Hepatocyte (in vitro differentiated cells): Measurements from ENCODE around the gene MRAP2. TPM values are rescaled to one million over a fixed set of nuclear protein-coding genes. Genes with fewer than 3 reads are reported as not detected.

ENCODE experiments used
- DNase-seq: peaks from one replicate; pipeline ENCODE4 v3.0.0-alpha.2; 2016; ENCODE audit warnings: low spot score
- H2AFZ ChIP-seq: fragments of 200-600 bp; sonication (generic); 2 replicates; pipeline ENCODE4 v1.6.0; 2016; ENCODE audit warnings: antibody characterized with exemption, mild to moderate bottlenecking
- H3K27ac ChIP-seq: fragments of 200-600 bp; sonication (generic); 2 replicates; pipeline ENCODE4 v1.5.1; 2016; ENCODE audit warnings: mild to moderate bottlenecking
- H3K27me3 ChIP-seq: fragments of 200-600 bp; sonication (generic); 2 replicates; pipeline ENCODE4 v1.6.1; 2016
- H3K36me3 ChIP-seq: fragments of 200-600 bp; sonication (generic); replicated peaks from 2 replicates; pipeline ENCODE4 v1.5.1; 2016; ENCODE audit warnings: low read depth; ENCODE audit not compliant: insufficient read depth
- H3K4me1 ChIP-seq: fragments of 200-600 bp; sonication (generic); 2 replicates; pipeline ENCODE4 v1.5.1; 2016; ENCODE audit warnings: mild to moderate bottlenecking, moderate library complexity; ENCODE audit not compliant: insufficient read depth
- H3K4me2 ChIP-seq: fragments of 200-600 bp; sonication (generic); 2 replicates; pipeline ENCODE4 v1.6.0; 2016
- H3K4me3 ChIP-seq: fragments of 200-600 bp; sonication (generic); 2 replicates; pipeline ENCODE4 v1.5.1; 2016; ENCODE audit warnings: mild to moderate bottlenecking
- H3K79me2 ChIP-seq: fragments of 200-600 bp; sonication (generic); 2 replicates; pipeline ENCODE4 v1.6.0; 2017; ENCODE audit warnings: mild to moderate bottlenecking
- H3K9me2 ChIP-seq: fragments of 200-600 bp; sonication (generic); replicated peaks from 2 replicates; pipeline ENCODE4 v1.6.0; 2017; ENCODE audit warnings: mild to moderate bottlenecking; ENCODE audit not compliant: insufficient read depth
- H3K9me3 ChIP-seq: fragments of 200-600 bp; sonication (generic); 2 replicates; pipeline ENCODE4 v1.5.1; 2016; ENCODE audit warnings: low read depth, mild to moderate bottlenecking
- H4K20me1 ChIP-seq: fragments of 200-600 bp; sonication (generic); 2 replicates; pipeline ENCODE4 v1.6.0; 2016; ENCODE audit warnings: mild to moderate bottlenecking; ENCODE audit not compliant: insufficient read depth, poor library complexity, severe bottlenecking
- EZH2 ChIP-seq: fragments of 200-600 bp; sonication (generic); IDR thresholded peaks from 2 replicates; pipeline ENCODE4 v1.6.1; 2016; ENCODE audit warnings: antibody characterized with exemption, mild to moderate bottlenecking, borderline replicate concordance
- EZH2phosphoT487 ChIP-seq: fragments of 200-600 bp; sonication (generic); IDR thresholded peaks from one replicate; pipeline ENCODE4 v1.6.1; 2018; ENCODE audit warnings: antibody characterized with exemption, mild to moderate bottlenecking, low read depth, moderate library complexity; ENCODE audit not compliant: unreplicated experiment, severe bottlenecking
- WGBS: methylation state at CpG from one replicate; pipeline ENCODE4 v1.1.6; 2016; ENCODE audit warnings: low lambda C conversion rate; ENCODE audit errors: missing lambda C conversion rate; 5-methylcytosine and 5-hydroxymethylcytosine counted together
- polyA plus RNA-seq: library from polyadenylated mRNA; unstranded; fragments of >200 nt; fragmentation: Nextera tagmentation; extraction: Ambion mirVana; gene quantifications from 2 replicates; pipeline ENCODE4 v1.2.1, GENCODE V29; 2016
- total RNA-seq: library from RNA; depleted of rRNA; stranded (reverse); fragments of >200 nt; gene quantifications from 2 replicates; pipeline ENCODE4 v1.2.3, GENCODE V29; 2014
- TF ChIP-seq, protein P1 (sequence below): fragments of 200-600 bp; sonication (generic); IDR thresholded peaks from 2 replicates; pipeline ENCODE4 v1.5.1; 2016; ENCODE audit warnings: antibody characterized with exemption, mild to moderate bottlenecking; ENCODE audit not compliant: poor library complexity

MRAP2 gene
- total and polyA plus RNA-seq, 2 experiments from 2014 or later, result 2.2 to 2.5 TPM

DNA sequence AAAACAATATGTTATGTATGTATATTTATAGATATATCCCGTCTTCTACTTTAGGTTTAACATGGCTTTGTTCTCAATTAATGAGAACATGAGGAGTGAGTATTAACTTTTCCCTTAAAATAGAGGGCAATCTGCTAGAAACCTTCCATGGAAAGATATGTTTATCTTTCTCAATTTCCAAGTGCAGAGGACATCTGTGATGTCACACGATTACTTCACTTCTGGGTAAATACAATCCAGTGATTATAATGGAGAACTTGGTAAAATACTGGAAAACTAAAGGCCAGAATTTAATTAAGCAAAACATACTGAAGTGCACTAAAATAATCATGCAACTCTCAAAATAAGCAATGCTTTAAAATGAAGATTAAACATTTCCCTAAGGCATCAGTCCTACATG, 11.9 kb upstream of the MRAP2 start:
- H3K9me2 ChIP-seq, result no peaks in the 10 kb centered on the region
- WGBS, result 89% methylated on average over 2 of the region's 2 CpGs
- H3K27ac ChIP-seq, result no peak overlapping the region
- no peak overlapping the region for H2AFZ ChIP-seq
- no peak for TF ChIP-seq EZH2phosphoT487
- TF ChIP-seq, protein P1, sequence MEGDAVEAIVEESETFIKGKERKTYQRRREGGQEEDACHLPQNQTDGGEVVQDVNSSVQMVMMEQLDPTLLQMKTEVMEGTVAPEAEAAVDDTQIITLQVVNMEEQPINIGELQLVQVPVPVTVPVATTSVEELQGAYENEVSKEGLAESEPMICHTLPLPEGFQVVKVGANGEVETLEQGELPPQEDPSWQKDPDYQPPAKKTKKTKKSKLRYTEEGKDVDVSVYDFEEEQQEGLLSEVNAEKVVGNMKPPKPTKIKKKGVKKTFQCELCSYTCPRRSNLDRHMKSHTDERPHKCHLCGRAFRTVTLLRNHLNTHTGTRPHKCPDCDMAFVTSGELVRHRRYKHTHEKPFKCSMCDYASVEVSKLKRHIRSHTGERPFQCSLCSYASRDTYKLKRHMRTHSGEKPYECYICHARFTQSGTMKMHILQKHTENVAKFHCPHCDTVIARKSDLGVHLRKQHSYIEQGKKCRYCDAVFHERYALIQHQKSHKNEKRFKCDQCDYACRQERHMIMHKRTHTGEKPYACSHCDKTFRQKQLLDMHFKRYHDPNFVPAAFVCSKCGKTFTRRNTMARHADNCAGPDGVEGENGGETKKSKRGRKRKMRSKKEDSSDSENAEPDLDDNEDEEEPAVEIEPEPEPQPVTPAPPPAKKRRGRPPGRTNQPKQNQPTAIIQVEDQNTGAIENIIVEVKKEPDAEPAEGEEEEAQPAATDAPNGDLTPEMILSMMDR, result no peak
- TF ChIP-seq EZH2, result no peak
- H3K79me2 ChIP-seq, result no peaks in the 10 kb centered on the region
- H3K36me3 ChIP-seq, result no peaks in the 10 kb centered on the region
- no peak overlapping the region for H3K4me3 ChIP-seq
- H3K4me2 ChIP-seq, result no peak overlapping the region
- no peak for DNase-seq
- no peaks in the 10 kb centered on the region for H3K9me3 ChIP-seq
- H3K4me1 ChIP-seq, result no peaks in the 10 kb centered on the region
- H4K20me1 ChIP-seq, result no peaks in the 10 kb centered on the region
- no peaks in the 10 kb centered on the region for H3K27me3 ChIP-seq

DNA sequence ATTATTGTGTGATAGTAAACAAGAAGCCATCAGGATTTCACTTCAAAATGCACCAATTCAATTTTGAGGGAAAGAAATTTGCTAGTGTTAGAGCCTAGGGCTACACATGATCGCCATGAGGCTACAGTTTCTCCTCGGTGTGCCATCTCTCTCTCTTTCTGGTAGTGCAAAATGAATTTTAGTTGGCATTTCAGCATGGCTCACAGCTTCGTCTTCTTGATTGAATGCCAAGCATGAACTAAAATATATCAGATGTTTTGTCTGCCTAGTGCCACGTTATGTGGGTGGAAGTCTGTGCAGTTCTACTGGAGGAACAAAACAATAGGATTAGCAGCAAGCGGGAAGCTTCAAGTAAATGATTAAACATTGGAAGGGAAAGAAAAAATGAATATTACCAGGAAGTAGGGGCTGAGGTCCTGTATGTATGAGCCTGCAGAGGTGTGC, 6.8 kb upstream of the MRAP2 start:
- 67% methylated on average over 5 of the region's 5 CpGs for WGBS
- H2AFZ ChIP-seq, result no peak overlapping the region
- H3K79me2 ChIP-seq, result no peaks in the 10 kb centered on the region
- peaks cover 10% of the 10 kb centered on the region for H3K4me1 ChIP-seq
- no peaks in the 10 kb centered on the region for H3K27me3 ChIP-seq
- DNase-seq, result no peak
- no peaks in the 10 kb centered on the region for H3K9me2 ChIP-seq
- no peak for TF ChIP-seq EZH2
- TF ChIP-seq EZH2phosphoT487, result no peak
- TF ChIP-seq, protein P1, result no peak
- H3K9me3 ChIP-seq, result no peaks in the 10 kb centered on the region
- H3K4me3 ChIP-seq, result no peak overlapping the region
- H4K20me1 ChIP-seq, result no peaks in the 10 kb centered on the region
- no peak overlapping the region for H3K27ac ChIP-seq
- H3K36me3 ChIP-seq, result no peaks in the 10 kb centered on the region
- peak overlapping the region; percentile 52 for H3K4me2 ChIP-seq

DNA sequence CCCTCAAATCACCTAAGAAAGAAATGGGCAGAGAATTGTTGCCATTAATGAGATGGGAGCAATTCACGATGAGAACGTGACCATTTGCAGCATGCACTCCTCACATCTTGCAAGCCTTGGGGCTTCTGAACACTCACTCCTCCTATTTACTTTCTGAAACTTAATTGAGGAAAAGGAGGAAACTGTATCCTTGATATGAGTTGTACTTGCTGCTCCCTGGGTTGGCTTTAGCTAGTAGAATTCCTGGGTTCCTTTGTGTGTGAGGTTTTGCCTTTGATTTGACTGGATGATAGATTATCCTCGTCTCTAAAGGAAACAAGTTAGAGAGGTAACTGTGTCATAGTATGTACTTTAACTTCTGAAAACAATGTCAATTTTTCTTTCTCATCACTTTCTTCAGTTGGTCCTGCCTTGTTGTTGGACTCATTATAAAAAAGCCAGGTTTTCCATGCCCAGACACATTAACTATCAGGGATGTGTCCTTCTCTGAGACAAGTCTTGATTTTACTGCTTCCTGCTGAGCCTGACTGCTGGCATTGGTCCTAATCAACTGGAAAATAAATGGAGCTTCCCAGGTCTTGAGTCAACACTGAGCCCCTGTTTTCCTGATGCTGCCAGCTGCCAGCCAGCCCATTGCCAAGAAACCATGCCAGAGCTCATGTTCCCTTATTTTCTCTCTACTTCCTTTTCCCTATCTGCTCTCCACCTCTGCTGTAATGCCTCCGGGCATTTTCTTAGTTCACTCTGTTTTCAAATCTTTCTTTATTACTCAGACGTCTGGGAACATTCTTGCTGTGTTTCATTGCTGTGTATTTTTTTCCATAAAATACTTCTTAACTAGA, 6.0 kb upstream of the MRAP2 start:
- DNase-seq, result peak; percentile 16
- TF ChIP-seq EZH2 (no peak), EZH2phosphoT487 (no peak)
- TF ChIP-seq, protein P1, result no peak
- no peak overlapping the region for H3K27ac ChIP-seq
- H3K36me3 ChIP-seq, result no peaks in the 10 kb centered on the region
- no peak overlapping the region for H2AFZ ChIP-seq
- H3K4me3 ChIP-seq, result no peak overlapping the region
- no peaks in the 10 kb centered on the region for H4K20me1 ChIP-seq
- no peaks in the 10 kb centered on the region for H3K9me3 ChIP-seq
- H3K4me2 ChIP-seq, result peak overlapping the region; percentile 52
- H3K9me2 ChIP-seq, result no peaks in the 10 kb centered on the region
- no peaks in the 10 kb centered on the region for H3K79me2 ChIP-seq
- H3K4me1 ChIP-seq, result peaks cover 10% of the 10 kb centered on the region
- WGBS, result 50% methylated on average over 5 of the region's 5 CpGs
- H3K27me3 ChIP-seq, result peaks cover 3% of the 10 kb centered on the region
